Transverse colon (tissue), 3 donors: ENCODE data around the gene NLRP7.
"Not testable (repeated sequence)": the region's sequence is repeated elsewhere in the genome, so short reads cannot be mapped to it uniquely, and the experiment has no call there.

Experiments used
- CTCF ChIP-seq, 5 experiments: fragments of 200-600 bp in 3 of 5; fragments of 450-650 bp in 2 of 5; sonication (generic) in 3 of 5; IDR thresholded peaks; 1 replicate in 2 of 5; 2 replicates in 3 of 5; pipeline ENCODE4 v1.5.1; 2016 to 2017; ENCODE audit warnings: antibody characterized with exemption in 5 of 5, inconsistent platforms in 3 of 5, mild to moderate bottlenecking in 2 of 5, moderate library complexity in 1 of 5
- POLR2A ChIP-seq: fragments of 450-650 bp; IDR thresholded peaks from one replicate; pipeline ENCODE4 v1.6.1; 2016; ENCODE audit warnings: antibody characterized with exemption, mild to moderate bottlenecking, moderate library complexity

DNA sequence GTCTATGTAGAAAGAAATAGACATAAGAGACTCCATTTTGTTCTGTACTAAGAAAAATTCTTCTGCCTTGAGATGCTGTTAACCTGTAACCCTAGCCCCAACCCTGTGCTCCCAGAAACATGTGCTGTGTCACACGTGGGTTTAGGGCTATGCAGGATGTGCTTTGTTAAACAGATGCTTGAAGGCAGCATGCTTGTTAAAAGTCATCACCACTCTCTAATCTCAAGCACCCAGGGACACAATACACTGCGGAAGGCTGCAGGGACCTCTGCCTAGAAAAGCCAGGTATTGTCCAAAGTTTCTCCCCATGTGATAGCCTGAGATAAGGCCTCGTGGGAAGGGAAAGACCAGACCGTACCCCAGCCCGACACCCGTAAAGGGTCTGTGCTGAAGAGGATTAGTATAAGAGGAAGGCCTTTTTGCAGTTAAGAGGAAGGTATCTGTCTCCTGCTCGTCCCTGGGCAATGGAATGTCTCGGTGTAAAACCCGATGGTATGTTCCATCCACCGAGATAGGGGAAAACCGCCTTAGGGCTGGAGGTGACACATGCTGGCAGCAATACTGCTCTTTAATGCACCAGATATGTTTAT is 3.5 kb downstream of the NLRP7 start:
- not testable (repeated sequence) for TF ChIP-seq CTCF (IDR thresholded peaks at IDR 0.05); POLR2A
